Esophagus squamous epithelium (tissue), 5 donors: ENCODE measurements around the gene ZNHIT2. TPM values are rescaled to one million over a fixed set of nuclear protein-coding genes. Genes with fewer than 3 reads are reported as not detected.
A peak's percentile ranks its signal among the peaks of the same experiment; 100 is the strongest.
"Not testable (repeated sequence)": the region's sequence is repeated elsewhere in the genome, so short reads cannot be mapped to it uniquely, and the experiment has no call there.

Experiments
- DNase-seq: peaks from one replicate; lab custom pipeline; 2025; lab: John Stamatoyannopoulos, UW
- H3K27ac ChIP-seq, 4 donors: fragments of 200-600 bp; sonication (generic); one replicate each; pipeline ENCODE4 v1.5.1; 2016 to 2019; ENCODE audit warnings: mild to moderate bottlenecking in 1 of 4
- H3K27me3 ChIP-seq, 4 donors: fragments of 200-600 bp; sonication (generic); 1 replicate in 3 of 4; 2 replicates in 1 of 4; pipeline versions ENCODE4 v1.5.1 to v1.6.0; 2017 to 2021; ENCODE audit warnings: antibody characterized with exemption in 1 of 4
- H3K36me3 ChIP-seq, 3 donors: fragments of 200-600 bp; sonication (generic); one replicate each; pipeline ENCODE4 v1.5.1; 2016 to 2019
- H3K4me1 ChIP-seq, 3 donors: fragments of 200-600 bp; sonication (generic); one replicate each; pipeline ENCODE4 v1.5.1; 2017 to 2019
- H3K4me3 ChIP-seq, 4 donors: fragments of 200-600 bp; sonication (generic); 1 replicate in 3 of 4; 2 replicates in 1 of 4; pipeline ENCODE4 v1.5.1; 2016 to 2019; ENCODE audit warnings: mild to moderate bottlenecking in 2 of 4, moderate library complexity in 1 of 4
- H3K9me3 ChIP-seq, 3 donors: fragments of 200-600 bp; sonication (generic); one replicate each; pipeline ENCODE4 v1.5.1; 2016 to 2019
- POLR2A ChIP-seq, 4 donors: fragments of 450-650 bp; IDR thresholded peaks; one replicate each; pipeline ENCODE4 v1.6.1; 2017; ENCODE audit warnings: antibody characterized with exemption in 4 of 4, mild to moderate bottlenecking in 4 of 4, moderate library complexity in 3 of 4
- WGBS, 2 donors: methylation state at CpG; one replicate each; pipeline ENCODE4 v1.1.5; 2018; 5-methylcytosine and 5-hydroxymethylcytosine counted together
- intact Hi-C: fragments of 100-400 bp; cut with DNase I; formaldehyde crosslinking; loops from one replicate; pipeline ENCODE4 v1.15.0; 2022
- total RNA-seq, 4 donors: library from RNA; depleted of rRNA; stranded (reverse); fragments of >200 nt; gene quantifications; one replicate each; pipeline ENCODE4 v1.1.0, GENCODE V29; 2016
- TF ChIP-seq, protein P1 (sequence below), 6 experiments: fragments of 450-650 bp in 4 of 6; fragments of 200-600 bp in 2 of 6; sonication (generic) in 2 of 6; IDR thresholded peaks; one replicate each; pipeline ENCODE4 v1.5.1; 2016 to 2019; ENCODE audit warnings: antibody characterized with exemption in 6 of 6, mild to moderate bottlenecking in 4 of 6, moderate library complexity in 4 of 6
- donor health status: DM: yes; HTN: yes; CAD: no.

Gene ZNHIT2
- total RNA-seq, 4 donors from 2014 or later, result 12.4 to 17.0 (median 16.5) TPM

DNA sequence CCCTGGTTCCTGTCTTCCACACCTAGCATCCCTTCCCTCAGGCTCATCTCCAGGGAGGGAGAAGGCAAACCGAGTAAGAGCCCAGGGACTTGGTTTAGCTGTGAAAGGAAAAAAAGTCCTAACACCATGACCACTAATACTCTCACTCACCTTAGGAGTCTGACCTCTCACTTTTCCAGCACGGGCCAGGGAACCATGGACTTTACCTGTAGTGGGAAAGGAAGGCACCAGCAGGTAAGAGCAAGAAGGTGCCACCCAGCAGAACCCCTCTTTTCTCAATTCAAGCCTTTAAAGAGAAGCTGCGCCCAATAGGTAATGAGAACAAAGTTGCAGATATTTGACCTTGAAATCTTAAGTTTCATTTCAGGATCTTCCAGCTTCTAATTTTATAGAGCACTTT lies 3.3 kb upstream of the ZNHIT2 start:
- Histone ChIP-seq H3K4me3 (peak overlapping the region; percentile 68 to 90 (median 84)), H3K9me3 (no peaks in the 10 kb centered on the region), H3K4me1 (peaks cover 21 to 75% (median 30%) of the 10 kb centered on the region in 3 donors), H3K27me3 (no peaks in the 10 kb centered on the region), H3K27ac (peak overlapping the region; percentile 96 to 98 (median 97)), H3K36me3 (peaks cover 9 to 59% (median 29%) of the 10 kb centered on the region in 3 donors)
- DNase-seq, result no peak
- TF ChIP-seq, protein P1, sequence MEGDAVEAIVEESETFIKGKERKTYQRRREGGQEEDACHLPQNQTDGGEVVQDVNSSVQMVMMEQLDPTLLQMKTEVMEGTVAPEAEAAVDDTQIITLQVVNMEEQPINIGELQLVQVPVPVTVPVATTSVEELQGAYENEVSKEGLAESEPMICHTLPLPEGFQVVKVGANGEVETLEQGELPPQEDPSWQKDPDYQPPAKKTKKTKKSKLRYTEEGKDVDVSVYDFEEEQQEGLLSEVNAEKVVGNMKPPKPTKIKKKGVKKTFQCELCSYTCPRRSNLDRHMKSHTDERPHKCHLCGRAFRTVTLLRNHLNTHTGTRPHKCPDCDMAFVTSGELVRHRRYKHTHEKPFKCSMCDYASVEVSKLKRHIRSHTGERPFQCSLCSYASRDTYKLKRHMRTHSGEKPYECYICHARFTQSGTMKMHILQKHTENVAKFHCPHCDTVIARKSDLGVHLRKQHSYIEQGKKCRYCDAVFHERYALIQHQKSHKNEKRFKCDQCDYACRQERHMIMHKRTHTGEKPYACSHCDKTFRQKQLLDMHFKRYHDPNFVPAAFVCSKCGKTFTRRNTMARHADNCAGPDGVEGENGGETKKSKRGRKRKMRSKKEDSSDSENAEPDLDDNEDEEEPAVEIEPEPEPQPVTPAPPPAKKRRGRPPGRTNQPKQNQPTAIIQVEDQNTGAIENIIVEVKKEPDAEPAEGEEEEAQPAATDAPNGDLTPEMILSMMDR (IDR thresholded peaks at IDR 0.05), result no peak
- no peak for TF ChIP-seq POLR2A (IDR thresholded peaks at IDR 0.05)
- intact Hi-C loops, result loop anchor here (10.0 kb wide), 1 partner anchor 54 kb away; the partner anchor contains the start of gene SPDYC
- WGBS, 2 donors, result 69 to 77% methylated on average over 3 of the region's 3 CpGs

DNA sequence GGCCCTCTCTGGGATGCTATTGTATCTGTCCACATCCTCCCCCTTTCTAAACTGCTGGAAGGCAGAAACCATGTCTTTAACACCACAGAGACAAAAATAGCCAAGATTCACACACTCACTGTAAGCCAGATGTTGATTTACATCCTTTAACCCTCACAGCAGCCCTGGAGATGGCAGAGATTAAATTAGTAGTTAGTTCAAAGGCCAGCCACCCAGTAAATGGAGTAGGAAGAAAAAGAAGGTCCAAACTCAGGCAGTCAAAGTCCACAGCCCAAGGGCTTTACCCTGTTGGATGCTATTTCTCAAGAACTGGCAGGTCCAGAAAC lies 2.1 kb upstream of the ZNHIT2 start:
- intact Hi-C loops, result no loop called here
- no peak for TF ChIP-seq POLR2A (IDR thresholded peaks at IDR 0.05)
- TF ChIP-seq, protein P1 (IDR thresholded peaks at IDR 0.05), result no peak
- DNase-seq, result no peak
- no peak overlapping the region for H3K4me3 ChIP-seq
- H3K27ac ChIP-seq, result peak overlapping the region in 2 of 4 donors; percentile 98
- no peaks in the 10 kb centered on the region for H3K27me3 ChIP-seq
- H3K36me3 ChIP-seq, result peaks cover 5 to 58% (median 17%) of the 10 kb centered on the region in 3 donors
- peaks cover 24 to 78% (median 30%) of the 10 kb centered on the region in 3 donors for H3K4me1 ChIP-seq
- H3K9me3 ChIP-seq, result no peaks in the 10 kb centered on the region

DNA sequence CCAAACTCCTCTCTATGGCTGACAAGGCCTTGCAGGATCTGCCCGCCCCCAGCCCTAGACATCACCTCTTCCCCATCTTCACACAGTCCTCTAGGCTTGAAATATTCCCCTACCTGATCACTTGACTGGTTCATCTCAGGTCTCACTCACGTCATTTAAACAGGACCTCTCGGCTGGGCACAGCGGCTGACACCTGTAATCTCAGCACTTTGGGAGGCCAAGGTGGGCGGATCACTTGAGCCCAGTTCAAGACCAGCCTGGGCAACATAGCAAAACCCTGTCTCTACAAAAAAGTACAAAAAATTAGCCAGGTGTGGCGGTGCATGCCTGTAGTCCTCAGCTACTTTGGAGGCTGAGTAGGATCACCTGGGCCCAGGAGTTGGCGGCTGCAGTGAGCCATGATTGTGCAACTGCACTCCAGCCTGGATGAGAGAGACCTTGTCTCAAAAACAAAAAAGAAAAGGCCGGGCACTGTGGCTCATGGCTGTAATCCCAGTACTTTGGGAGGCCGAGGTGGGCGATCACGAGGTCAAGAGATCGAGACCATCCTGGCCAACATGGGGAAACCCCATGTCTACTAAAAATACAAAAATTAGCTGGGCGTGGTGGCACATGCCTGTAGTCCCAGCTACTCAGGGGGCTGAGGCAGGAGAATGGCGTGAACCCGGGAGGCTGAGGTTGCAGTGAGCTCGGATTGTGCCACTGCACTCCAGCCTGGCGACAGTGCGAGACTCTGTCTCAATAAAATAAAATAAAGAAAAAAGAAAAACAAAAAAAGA lies 1.6 kb upstream of the ZNHIT2 start:
- 85 to 87% methylated on average over 13 to 18 of the region's 18 CpGs for WGBS, 2 donors
- H3K4me1 ChIP-seq, result peaks cover 24 to 75% (median 30%) of the 10 kb centered on the region in 3 donors
- DNase-seq, H3K27me3 ChIP-seq, intact Hi-C loops, H3K9me3 ChIP-seq, H3K4me3 ChIP-seq: not testable (repeated sequence)
- H3K36me3 ChIP-seq, result peaks cover 5 to 53% (median 14%) of the 10 kb centered on the region in 3 donors
- H3K27ac ChIP-seq, result peak overlapping the region in 3 of 4 donors; percentile 90 to 98 (median 98)

DNA sequence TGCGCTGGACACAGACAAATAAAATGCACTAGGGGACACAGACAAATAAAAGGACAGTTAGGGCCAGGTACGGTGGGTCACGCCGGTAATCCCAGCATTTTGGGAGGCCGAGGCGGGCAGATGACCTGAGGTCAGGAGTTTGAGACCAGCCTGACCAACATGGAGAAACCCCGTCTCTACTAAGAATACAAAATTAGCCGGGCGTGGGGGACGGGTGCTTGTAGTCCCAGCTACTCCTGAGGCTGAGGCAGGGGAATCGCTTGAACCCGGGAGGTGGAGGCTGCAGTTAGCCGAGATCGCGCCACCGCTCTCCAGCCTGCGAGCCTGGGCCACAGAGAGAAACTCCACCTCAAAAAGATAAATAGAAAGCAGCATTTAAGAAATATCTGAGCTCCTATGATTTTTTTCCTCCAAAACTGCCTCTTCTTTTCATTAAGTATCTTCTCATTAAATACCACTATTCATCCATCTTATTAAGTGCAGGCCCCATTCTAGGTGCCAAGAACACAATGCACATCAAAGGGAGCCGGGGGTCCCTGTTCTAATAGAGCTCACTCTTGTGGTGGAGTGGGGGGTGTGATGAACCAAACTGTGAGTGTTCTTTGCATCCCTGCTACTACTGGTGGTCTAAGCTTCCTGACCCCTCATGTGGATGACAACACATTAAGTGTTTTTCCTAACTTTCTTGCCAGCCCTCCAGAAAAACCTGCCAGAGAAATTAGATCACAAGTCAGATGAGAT lies 766 bp upstream of the ZNHIT2 start:
- peaks cover 5 to 49% (median 14%) of the 10 kb centered on the region in 3 donors for H3K36me3 ChIP-seq
- H3K9me3 ChIP-seq, result no peaks in the 10 kb centered on the region
- intact Hi-C loops, result no loop called here
- WGBS, 2 donors, result 75 to 80% methylated on average over 17 to 18 of the region's 18 CpGs
- no peak for DNase-seq
- H3K4me3 ChIP-seq, result peak overlapping the region in 1 of 4 donors; percentile 74
- H3K4me1 ChIP-seq, result peaks cover 28 to 75% (median 31%) of the 10 kb centered on the region in 3 donors
- no peaks in the 10 kb centered on the region for H3K27me3 ChIP-seq
- TF ChIP-seq POLR2A (IDR thresholded peaks at IDR 0.05), result no peak
- TF ChIP-seq, protein P1 (IDR thresholded peaks at IDR 0.05), result no peak
- H3K27ac ChIP-seq, result peak overlapping the region; percentile 16 to 98 (median 84)

DNA sequence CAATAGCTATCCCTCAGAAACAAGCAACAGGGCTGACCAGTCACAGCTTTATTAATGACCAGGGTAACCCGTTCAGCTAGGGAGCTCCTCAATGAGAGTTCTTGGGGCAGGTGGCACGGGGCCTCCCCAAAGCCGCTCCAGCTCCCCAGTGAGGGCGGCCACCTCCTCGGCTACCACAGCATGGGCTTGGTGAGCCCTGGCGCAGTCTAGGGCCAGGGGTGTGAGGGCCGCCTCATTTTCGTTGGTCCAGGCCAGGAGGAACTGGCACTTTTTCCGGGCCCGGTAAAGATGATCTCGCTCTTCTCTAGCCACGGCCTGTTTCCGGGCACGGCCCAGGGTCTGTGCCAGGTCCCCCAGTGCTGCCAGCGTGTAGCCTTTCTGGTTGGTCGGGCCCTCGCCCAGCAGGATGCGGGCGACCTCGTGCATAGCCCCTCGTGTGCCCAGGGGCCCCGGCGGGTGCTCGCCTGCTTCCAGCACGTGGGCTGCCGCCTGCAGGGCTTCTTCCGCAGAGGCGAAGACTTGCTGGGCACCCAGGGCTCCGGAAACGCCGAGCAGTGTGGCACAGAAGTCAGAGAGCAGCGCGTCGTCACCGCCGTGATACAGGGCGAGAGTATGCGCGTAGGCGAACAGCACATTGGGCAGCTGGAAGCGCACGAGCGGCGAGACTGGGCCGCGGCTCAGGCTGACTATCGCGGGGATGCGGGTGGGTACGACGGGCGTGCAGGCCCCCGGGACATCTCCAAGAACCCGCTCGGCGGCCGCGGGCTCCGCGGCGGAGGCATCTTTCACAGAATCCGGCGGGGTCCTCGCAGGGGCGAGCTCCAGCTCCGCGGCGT lies 913 bp downstream of the ZNHIT2 start:
- H3K4me1 ChIP-seq, result peaks cover 40 to 81% (median 40%) of the 10 kb centered on the region in 3 donors
- DNase-seq, result no peak
- 24 to 60% methylated on average over 1 to 25 of the region's 68 CpGs for WGBS, 2 donors
- peak overlapping the region; percentile 83 to 98 (median 90) for H3K27ac ChIP-seq
- intact Hi-C loops, result no loop called here
- H3K36me3 ChIP-seq, result peaks cover 5 to 49% (median 14%) of the 10 kb centered on the region in 3 donors
- H3K9me3 ChIP-seq, result no peaks in the 10 kb centered on the region
- peak overlapping the region; percentile 74 to 96 (median 86) for H3K4me3 ChIP-seq
- H3K27me3 ChIP-seq, result no peaks in the 10 kb centered on the region
- no peak for TF ChIP-seq POLR2A (IDR thresholded peaks at IDR 0.05)
- TF ChIP-seq, protein P1 (IDR thresholded peaks at IDR 0.05), result no peak
